GM12864 (cell line): ENCODE results near the gene PTPRT.

Experiments used
- DNase-seq: peaks from one replicate; pipeline ENCODE4 v3.0.0-alpha.2; 2011; ENCODE audit warnings: low read depth
- H3K4me3 ChIP-seq: 2 replicates; pipeline ENCODE4 v1.5.1; 2011; ENCODE audit warnings: mild to moderate bottlenecking, low read depth, low read length, control low read depth
- TF ChIP-seq, protein P1 (sequence below): IDR thresholded peaks from 2 replicates; pipeline ENCODE4 v1.5.1; 2011; ENCODE audit warnings: low read depth, mild to moderate bottlenecking, moderate library complexity, low read length, control low read depth, inconsistent platforms; ENCODE audit errors: missing control alignments

PTPRT gene

DNA sequence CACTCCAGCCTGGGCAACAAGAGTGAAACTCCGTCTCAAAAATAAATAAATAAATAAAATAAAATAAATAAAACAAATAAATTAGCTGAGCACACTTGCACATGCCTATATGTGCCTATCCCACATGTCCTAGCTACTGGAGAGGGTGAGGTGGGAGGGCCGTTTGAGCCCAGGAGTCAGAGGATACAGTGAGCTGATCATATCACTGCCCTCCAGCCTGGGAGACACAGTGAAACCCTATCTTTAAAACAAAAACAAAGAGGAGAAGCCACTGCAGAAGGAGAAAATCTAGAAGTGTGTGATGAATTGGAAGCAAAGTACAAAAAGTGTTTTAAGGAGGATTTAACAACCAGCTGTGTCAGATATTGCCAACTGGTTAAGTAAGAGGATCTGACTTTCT is 728.4 kb downstream of the PTPRT start:
- no peak overlapping the region for H3K4me3 ChIP-seq
- TF ChIP-seq, protein P1, sequence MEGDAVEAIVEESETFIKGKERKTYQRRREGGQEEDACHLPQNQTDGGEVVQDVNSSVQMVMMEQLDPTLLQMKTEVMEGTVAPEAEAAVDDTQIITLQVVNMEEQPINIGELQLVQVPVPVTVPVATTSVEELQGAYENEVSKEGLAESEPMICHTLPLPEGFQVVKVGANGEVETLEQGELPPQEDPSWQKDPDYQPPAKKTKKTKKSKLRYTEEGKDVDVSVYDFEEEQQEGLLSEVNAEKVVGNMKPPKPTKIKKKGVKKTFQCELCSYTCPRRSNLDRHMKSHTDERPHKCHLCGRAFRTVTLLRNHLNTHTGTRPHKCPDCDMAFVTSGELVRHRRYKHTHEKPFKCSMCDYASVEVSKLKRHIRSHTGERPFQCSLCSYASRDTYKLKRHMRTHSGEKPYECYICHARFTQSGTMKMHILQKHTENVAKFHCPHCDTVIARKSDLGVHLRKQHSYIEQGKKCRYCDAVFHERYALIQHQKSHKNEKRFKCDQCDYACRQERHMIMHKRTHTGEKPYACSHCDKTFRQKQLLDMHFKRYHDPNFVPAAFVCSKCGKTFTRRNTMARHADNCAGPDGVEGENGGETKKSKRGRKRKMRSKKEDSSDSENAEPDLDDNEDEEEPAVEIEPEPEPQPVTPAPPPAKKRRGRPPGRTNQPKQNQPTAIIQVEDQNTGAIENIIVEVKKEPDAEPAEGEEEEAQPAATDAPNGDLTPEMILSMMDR = no peak
- no peak for DNase-seq

DNA sequence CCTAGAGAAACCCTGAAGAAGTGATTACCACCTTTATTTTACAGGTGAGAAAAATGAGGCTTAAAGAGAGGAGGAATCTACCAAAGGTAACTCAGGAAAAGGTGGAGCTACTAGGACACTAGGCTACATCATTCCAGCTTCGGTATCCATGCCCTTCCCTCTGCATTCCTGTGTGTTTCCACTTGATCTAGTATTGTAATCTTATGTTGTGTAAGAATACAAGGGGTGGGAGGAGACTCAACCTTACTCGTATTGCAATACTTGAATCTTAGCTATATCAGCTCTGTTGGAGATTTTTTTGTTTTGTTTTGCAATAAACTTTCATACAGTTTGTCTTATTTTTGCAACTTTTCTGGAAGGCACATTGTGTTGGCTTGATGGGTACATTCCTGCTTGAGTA is 742.4 kb downstream of the PTPRT start:
- TF ChIP-seq, protein P1 = no peak
- no peak for DNase-seq
- no peak overlapping the region for H3K4me3 ChIP-seq

- no peak overlapping the region for H3K4me3 ChIP-seq
- TF ChIP-seq, protein P1 = no peak
- no peak for DNase-seq
Observed at GRCh38 chr20:42444799-42445198, 744.9 kb downstream of the PTPRT start.

GRCh38 chr20:42443200-42443599 is 746.5 kb downstream of the PTPRT start:
- TF ChIP-seq, protein P1 = no peak
- no peak overlapping the region for H3K4me3 ChIP-seq
- no peak for DNase-seq

GRCh38 chr20:42442716-42443115 is 747.0 kb downstream of the PTPRT start:
- TF ChIP-seq, protein P1 = no peak

GRCh38 chr20:42441864-42442331 is 747.8 kb downstream of the PTPRT start:
- TF ChIP-seq, protein P1 = no peak
- DNase-seq = no peak
- H3K4me3 ChIP-seq = no peak overlapping the region

More at GRCh38 chr20:42442716-42443115, 747.0 kb downstream of the PTPRT start:
- H3K4me3 ChIP-seq = no peak overlapping the region
- no peak for DNase-seq

DNA sequence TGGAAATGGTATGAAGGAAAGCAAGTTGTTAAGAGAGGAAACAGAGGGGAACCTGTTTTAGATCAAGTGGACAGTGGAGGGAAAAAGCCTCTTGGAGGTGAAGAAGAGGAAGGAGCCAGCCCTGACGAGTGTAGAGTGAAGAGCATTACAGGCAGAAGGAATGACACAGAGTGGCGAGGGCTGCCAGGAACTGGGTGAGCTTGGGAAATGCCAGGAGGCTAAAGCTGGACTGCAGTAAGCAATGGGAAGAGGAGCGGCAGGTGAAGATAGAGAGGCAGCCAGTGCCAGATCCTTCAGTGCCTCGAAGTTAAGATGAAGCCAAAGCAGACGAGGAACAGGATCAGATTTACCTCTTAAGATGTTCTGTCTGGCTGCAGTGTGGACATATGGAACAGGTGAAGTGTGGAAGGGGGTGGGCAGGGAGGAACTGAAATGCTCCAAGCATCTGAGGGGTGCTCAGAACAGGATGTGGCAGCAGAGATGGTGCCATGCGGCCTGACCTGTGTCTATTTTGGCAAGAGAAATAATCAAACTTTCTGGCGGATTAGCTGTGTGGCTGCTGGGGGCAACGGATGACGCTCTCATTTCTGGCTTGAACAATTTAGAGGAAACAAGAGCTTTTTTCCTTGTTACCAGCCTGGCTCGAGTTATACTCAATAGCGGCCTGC is 748.4 kb downstream of the PTPRT start:
- no peak for DNase-seq
- TF ChIP-seq, protein P1 = no peak
- H3K4me3 ChIP-seq = no peak overlapping the region
